Activated gamma-delta T cell treated with Interleukin-2 at 50 U/mL for 16 hours (primary cell): Measurements from ENCODE around the gene PTK6.

Experiments
- DNase-seq: peaks from one replicate; pipeline ENCODE4 v3.0.0-alpha.2; 2020

PTK6 gene

GRCh38 chr20:63556873-63557478 lies 19.8 kb upstream of the PTK6 start:
- no peak for DNase-seq

GRCh38 chr20:63555661-63556381 lies 18.6 kb upstream of the PTK6 start:
- no peak for DNase-seq

GRCh38 chr20:63554361-63555278 lies 17.4 kb upstream of the PTK6 start:
- DNase-seq: no peak

GRCh38 chr20:63553933-63554290 lies 16.7 kb upstream of the PTK6 start, which contains the start of gene FNDC11:
Gene FNDC11, plus strand, starts transcription at chr20:63554159. Its CDS starts 1,505 bp downstream, at chr20:63555664.
- peak; percentile 35 for DNase-seq

GRCh38 chr20:63553251-63553932 lies 16.2 kb upstream of the PTK6 start:
- peak; percentile 85 for DNase-seq

GRCh38 chr20:63552481-63553249 lies 15.5 kb upstream of the PTK6 start:
- DNase-seq: peak; percentile 55

- no peak for DNase-seq
Measured at GRCh38 chr20:63551068-63551467, 13.9 kb upstream of the PTK6 start.

GRCh38 chr20:63549679-63550282 lies 12.6 kb upstream of the PTK6 start:
- DNase-seq: no peak

- no peak for DNase-seq
Measured at GRCh38 chr20:63549019-63549418, 11.8 kb upstream of the PTK6 start.

- DNase-seq: no peak
Measured at GRCh38 chr20:63548542-63548941, 11.4 kb upstream of the PTK6 start.

GRCh38 chr20:63547725-63548480 lies 10.7 kb upstream of the PTK6 start, which contains the start of gene SRMS:
Gene SRMS, minus strand, starts transcription at chr20:63547749. Its CDS starts 286 bp downstream, at chr20:63547463.
- no peak for DNase-seq

- no peak for DNase-seq
Measured at GRCh38 chr20:63546956-63547724, 10.0 kb upstream of the PTK6 start.

- no peak for DNase-seq
Measured at GRCh38 chr20:63546256-63546955, 9.2 kb upstream of the PTK6 start.

GRCh38 chr20:63545814-63546213 lies 8.6 kb upstream of the PTK6 start:
- no peak for DNase-seq

GRCh38 chr20:63544958-63545516 lies 7.9 kb upstream of the PTK6 start:
- DNase-seq: no peak

- no peak for DNase-seq
Measured at GRCh38 chr20:63544241-63544957, 7.2 kb upstream of the PTK6 start.

- DNase-seq: no peak
Measured at GRCh38 chr20:63543733-63544132, 6.6 kb upstream of the PTK6 start.

GRCh38 chr20:63543131-63543530 lies 6.0 kb upstream of the PTK6 start:
- no peak for DNase-seq
